Coronary artery (tissue), 2 donors: ENCODE results near the gene ACBD4.

ENCODE experiments used
- DNase-seq: peaks from one replicate; pipeline ENCODE4 v3.0.0-alpha.2; 2017; ENCODE audit warnings: low spot score
- H3K27ac ChIP-seq, 2 donors: fragments of 200-600 bp; sonication (generic); one replicate each; pipeline ENCODE4 v1.5.1; 2016 to 2019
- H3K4me3 ChIP-seq: fragments of 200-600 bp; sonication (generic); 2 replicates; pipeline ENCODE4 v1.5.1; 2016; ENCODE audit warnings: mild to moderate bottlenecking, moderate library complexity
- CTCF ChIP-seq: fragments of 200-600 bp; sonication (generic); IDR thresholded peaks from one replicate; pipeline ENCODE4 v1.5.1; 2019; ENCODE audit warnings: antibody characterized with exemption

ACBD4 gene, protein sequence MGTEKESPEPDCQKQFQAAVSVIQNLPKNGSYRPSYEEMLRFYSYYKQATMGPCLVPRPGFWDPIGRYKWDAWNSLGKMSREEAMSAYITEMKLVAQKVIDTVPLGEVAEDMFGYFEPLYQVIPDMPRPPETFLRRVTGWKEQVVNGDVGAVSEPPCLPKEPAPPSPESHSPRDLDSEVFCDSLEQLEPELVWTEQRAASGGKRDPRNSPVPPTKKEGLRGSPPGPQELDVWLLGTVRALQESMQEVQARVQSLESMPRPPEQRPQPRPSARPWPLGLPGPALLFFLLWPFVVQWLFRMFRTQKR

DNA sequence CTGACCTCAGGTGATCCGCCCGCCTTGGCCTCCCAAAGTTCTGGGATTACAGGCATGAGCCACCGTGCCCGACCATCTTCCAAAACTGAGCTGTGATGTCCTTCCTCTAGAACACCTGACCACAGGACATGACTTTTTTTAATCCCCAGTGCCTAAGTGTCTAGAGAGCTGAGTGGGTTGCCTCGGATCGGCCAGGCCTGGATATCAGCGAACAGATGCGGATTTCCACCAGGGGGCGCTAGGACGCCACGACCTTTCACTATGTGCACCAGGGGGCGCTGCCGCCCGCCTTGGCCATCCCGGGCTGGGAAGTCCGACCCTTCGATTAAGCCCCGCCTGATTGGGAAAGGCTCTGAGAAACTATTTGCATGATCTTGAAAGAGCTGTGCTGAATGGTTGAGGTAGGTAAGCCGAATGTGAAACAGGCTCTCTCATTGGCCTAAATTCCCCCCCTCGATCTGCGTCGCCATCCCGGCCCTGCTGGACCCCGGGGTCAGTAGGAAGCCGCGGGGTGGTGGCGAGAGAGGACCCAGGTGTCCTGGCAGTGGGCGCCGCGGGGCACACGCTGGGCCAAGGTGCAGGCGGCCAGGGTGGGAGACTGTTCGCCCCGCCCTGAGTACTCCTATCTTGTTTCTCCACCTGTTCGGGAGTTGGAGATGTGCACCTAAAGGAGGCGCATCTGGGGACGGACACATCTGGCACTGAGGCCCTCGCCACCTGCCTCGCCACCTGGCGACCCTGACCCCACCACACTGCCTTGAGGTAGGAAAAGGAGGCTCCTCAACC is at the start of gene ACBD4:
TSS of gene ACBD4 (plus strand) at position 496 of the 786 bp plus-strand sequence. CDS start 458 bp downstream, outside the sequence.
- TF ChIP-seq CTCF = peak; percentile 100
- DNase-seq = peak; percentile 97
- peak within 1 kb of the TSS; percentile 89 to 94 for H3K27ac ChIP-seq
- H3K4me3 ChIP-seq = peak within 1 kb of the TSS; percentile 76

GRCh38 chr17:45086391-45086790 is 49.1 kb upstream of the ACBD4 start:
- DNase-seq = no peak
- H3K4me3 ChIP-seq = no peak overlapping the region
- TF ChIP-seq CTCF = no peak
- H3K27ac ChIP-seq = peak overlapping the region; percentile 15 to 63

GRCh38 chr17:45086865-45087503 is 48.5 kb upstream of the ACBD4 start:
- H3K4me3 ChIP-seq = no peak overlapping the region
- no peak for DNase-seq
- H3K27ac ChIP-seq = peak overlapping the region; percentile 63 to 78
- TF ChIP-seq CTCF = no peak

- Histone ChIP-seq H3K4me3 (no peak overlapping the region), H3K27ac (peak overlapping the region; percentile 63 to 78)
- TF ChIP-seq CTCF = no peak
- no peak for DNase-seq
These were observed 47.9 kb upstream of the ACBD4 start for GRCh38 chr17:45087504-45087975.

DNA sequence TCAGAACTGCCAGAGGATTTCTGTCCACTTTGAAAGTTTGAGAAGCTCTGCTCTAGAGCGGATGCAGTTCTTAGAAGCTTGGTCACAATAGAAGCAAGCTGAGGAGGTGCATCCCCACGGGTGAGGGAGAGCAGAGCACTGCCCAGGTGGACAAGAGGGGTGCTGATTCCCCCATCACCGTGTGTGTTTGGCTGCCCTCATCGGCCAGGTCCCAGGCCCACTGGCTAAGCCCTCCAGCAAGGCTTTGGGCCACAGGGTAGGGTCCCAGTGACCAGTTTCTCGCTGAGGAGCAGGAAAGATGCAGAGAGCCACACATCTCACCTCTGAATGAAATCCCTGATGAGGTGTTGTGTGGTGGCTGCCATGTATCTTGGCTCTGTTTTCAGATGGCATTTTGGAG is 47.5 kb upstream of the ACBD4 start:
- TF ChIP-seq CTCF = no peak
- Histone ChIP-seq H3K4me3 (no peak overlapping the region), H3K27ac (peak overlapping the region; percentile 63 to 78)
- no peak for DNase-seq

DNA sequence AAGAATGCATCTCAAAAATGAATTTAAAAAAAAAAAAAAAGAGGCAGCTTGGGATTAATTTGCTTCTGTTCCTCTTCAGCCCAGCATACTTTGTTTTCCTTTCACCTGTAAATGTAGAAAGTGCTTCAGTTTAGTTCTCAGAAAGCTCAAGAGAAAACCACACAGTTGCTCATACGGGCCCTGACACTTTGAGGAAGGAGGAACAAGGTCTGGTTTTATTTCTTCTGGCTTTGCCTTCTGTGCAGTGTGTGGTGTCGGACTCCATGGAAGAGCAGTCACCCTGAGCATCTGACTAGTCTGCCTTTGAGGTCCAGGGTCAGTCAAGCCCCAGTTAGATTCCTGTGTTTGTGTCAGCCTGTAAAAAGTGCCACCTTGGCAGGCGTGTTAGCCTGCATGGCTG is 46.7 kb upstream of the ACBD4 start:
- no peak for DNase-seq
- TF ChIP-seq CTCF = no peak
- Histone ChIP-seq H3K27ac (peak overlapping the region; percentile 35 to 63), H3K4me3 (no peak overlapping the region)
